Transverse colon (tissue), 4 donors: Measurements from ENCODE around the gene BACE2. TPM values are rescaled to one million over a fixed set of nuclear protein-coding genes. Genes with fewer than 3 reads are reported as not detected.
"Not testable (repeated sequence)": the region's sequence is repeated elsewhere in the genome, so short reads cannot be mapped to it uniquely, and the experiment has no call there.

Source experiments
- DNase-seq: peaks from one replicate; pipeline ENCODE4 v3.0.0-alpha.2; 2019
- H3K27ac ChIP-seq, 4 donors: fragments of 200-600 bp; sonication (generic); 2 replicates each; pipeline ENCODE4 v1.5.1; 2016 to 2018; ENCODE audit warnings: inconsistent platforms in 4 of 4
- H3K27me3 ChIP-seq: fragments of 200-600 bp; sonication (generic); 2 replicates; pipeline ENCODE4 v1.5.1; 2017; ENCODE audit warnings: inconsistent platforms
- H3K36me3 ChIP-seq, 4 donors: fragments of 200-600 bp; sonication (generic); 2 replicates each; pipeline ENCODE4 v1.5.1; 2017 to 2019; ENCODE audit warnings: inconsistent platforms in 4 of 4
- H3K4me1 ChIP-seq, 4 donors: fragments of 200-600 bp; sonication (generic); 2 replicates each; pipeline ENCODE4 v1.5.1; 2017 to 2020; ENCODE audit warnings: inconsistent platforms in 4 of 4
- H3K4me3 ChIP-seq, 4 donors: fragments of 200-600 bp; sonication (generic); 1 replicate in 1 of 4; 2 replicates in 3 of 4; pipeline versions ENCODE4 v1.5.1 to v1.6.1; 2017 to 2019; ENCODE audit warnings: inconsistent platforms in 4 of 4
- H3K9me3 ChIP-seq, 2 donors: fragments of 200-600 bp; sonication (generic); 2 replicates each; pipeline ENCODE4 v1.5.1; 2017 to 2019; ENCODE audit warnings: inconsistent platforms in 2 of 2
- CTCF ChIP-seq, 5 experiments: fragments of 200-600 bp in 3 of 5; fragments of 450-650 bp in 2 of 5; sonication (generic) in 3 of 5; IDR thresholded peaks; 1 replicate in 2 of 5; 2 replicates in 3 of 5; pipeline ENCODE4 v1.5.1; 2016 to 2017; ENCODE audit warnings: antibody characterized with exemption in 5 of 5, inconsistent platforms in 3 of 5, mild to moderate bottlenecking in 2 of 5, moderate library complexity in 1 of 5
- EP300 ChIP-seq: sonication (generic); formaldehyde crosslinking; IDR thresholded peaks from one replicate; pipeline ENCODE4 v1.6.1; 2017; ENCODE audit warnings: antibody characterized with exemption, low read depth
- POLR2A ChIP-seq: fragments of 450-650 bp; IDR thresholded peaks from one replicate; pipeline ENCODE4 v1.6.1; 2016; ENCODE audit warnings: antibody characterized with exemption, mild to moderate bottlenecking, moderate library complexity
- POLR2AphosphoS5 ChIP-seq, 3 donors: sonication (generic); formaldehyde crosslinking; IDR thresholded peaks; one replicate each; pipeline ENCODE4 v1.6.1; 2016; ENCODE audit warnings: antibody characterized with exemption in 3 of 3
- WGBS, 2 donors: methylation state at CpG; one replicate each; pipeline ENCODE4 v1.1.5; 2018; ENCODE audit warnings: low coverage in 1 of 2; 5-methylcytosine and 5-hydroxymethylcytosine counted together
- in situ Hi-C, 4 donors: fragments of 200-750 bp; cut with MboI; loops; one replicate each; pipeline versions ENCODE4 v1.15.0 to v1.15.1; 2017; ENCODE audit warnings: low sequenced_read_pairs in 3 of 4, low pct_ligation_motif_present in 1 of 4, low pct_unique_long_range_greater_than_20kb in 1 of 4
- intact Hi-C: fragments of 100-400 bp; cut with DNase I; formaldehyde crosslinking; loops from one replicate; pipeline ENCODE4 v1.15.1; 2023; ENCODE audit warnings: low total_unique reads
- total RNA-seq, 4 donors: library from RNA; depleted of rRNA; stranded (reverse); fragments of >200 nt; gene quantifications; one replicate each; pipeline ENCODE4 v1.1.0, GENCODE V29; 2016

Gene BACE2
- total RNA-seq, 4 donors from 2014 or later: 28.4 to 52.5 (median 43.9) TPM

DNA sequence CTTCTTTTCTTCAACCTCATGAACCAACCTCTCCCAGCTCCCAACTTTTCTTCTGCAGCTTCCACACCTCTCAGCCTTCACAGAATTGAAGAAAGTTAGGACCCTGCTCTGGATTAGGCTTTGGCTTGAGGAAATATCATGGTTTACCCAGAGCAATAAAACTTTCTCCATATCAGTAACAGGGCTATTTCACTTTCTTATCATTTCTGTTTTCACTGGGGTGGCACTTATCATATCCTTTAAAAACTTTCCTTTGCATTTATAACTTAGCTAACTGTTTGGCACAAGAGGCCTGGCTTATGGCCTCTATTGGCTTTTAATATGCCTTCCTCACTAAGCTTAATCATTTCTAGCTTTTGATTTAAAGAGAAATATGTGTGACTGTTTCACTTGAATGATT, 139.3 kb downstream of the BACE2 start:
- Histone ChIP-seq H3K27me3 (peaks cover 69% of the 10 kb centered on the region), H3K36me3 (no peaks in the 10 kb centered on the region), H3K27ac (no peak overlapping the region), H3K4me1 (no peaks in the 10 kb centered on the region), H3K9me3 (peaks cover 5 to 7% of the 10 kb centered on the region in 2 donors), H3K4me3 (no peak overlapping the region)
- no peak for DNase-seq
- TF ChIP-seq EP300 (no peak), POLR2AphosphoS5 (IDR thresholded peaks at IDR 0.05) (no peak), CTCF (IDR thresholded peaks at IDR 0.05) (no peak), POLR2A (no peak)
- in situ Hi-C loops: no loop called here
- intact Hi-C loops: no loop called here

DNA sequence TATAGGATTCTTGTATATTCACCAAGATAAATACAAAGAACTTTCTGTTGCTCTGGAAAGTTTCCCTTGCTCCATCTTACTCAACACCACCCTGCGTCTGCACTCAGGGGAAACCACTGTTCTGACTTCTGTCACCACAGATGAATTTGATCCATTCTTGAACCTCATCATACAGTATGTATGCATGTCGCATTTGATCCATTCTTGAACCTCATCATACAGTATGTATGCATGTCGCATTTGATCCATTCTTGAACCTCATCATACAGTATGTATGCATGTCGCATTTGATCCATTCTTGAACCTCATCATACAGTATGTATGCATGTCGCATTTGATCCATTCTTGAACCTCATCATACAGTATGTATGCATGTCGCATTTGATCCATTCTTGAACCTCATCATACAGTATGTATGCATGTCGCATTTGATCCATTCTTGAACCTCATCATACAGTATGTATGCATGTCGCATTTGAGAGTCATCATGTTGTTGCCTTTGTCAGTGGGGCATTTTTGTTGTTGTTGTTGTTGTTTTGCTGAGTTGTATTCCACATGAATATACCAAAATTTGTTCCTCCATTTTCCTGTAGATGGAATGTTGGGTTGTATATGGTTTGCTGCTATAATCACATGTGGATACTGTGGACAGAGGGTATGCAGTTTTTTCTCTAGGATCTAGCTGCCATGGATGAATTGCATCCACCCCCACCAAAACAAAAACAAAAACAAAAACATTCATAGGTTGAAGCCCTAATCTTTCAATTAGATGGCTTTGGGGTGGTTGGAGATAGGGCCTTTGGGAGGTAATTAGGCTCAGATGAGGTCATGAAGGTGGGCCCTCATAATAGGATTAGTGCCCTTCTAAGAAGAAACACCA, 145.6 kb downstream of the BACE2 start:
- peaks cover 75% of the 10 kb centered on the region for H3K27me3 ChIP-seq
- H3K27ac ChIP-seq, H3K36me3 ChIP-seq, in situ Hi-C loops, H3K4me3 ChIP-seq, intact Hi-C loops, H3K9me3 ChIP-seq, DNase-seq: not testable (repeated sequence)
- peaks cover 0 to 12% (median 11%) of the 10 kb centered on the region in 4 donors for H3K4me1 ChIP-seq
- WGBS, 2 donors: 76 to 79% methylated on average over 3 to 5 of the region's 8 CpGs

DNA sequence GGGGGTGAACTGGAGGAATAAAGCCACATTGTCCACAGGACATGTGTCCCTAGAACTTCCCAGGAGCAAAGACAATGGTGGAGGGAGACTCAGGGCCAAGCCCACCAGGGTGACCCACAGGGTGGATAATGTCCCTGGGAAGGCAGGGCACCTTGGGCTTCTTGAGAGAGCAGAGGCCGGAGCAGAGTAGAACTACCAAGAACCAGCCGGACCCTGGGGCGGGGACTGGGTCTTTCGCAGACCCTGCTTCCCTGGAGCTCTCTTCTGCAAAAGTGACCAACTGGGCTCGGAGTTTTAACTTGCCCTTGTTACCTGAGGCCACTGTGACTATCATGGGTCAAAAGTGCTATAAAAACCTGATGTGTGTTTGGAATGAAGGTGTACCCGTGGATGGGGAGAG, 147.8 kb downstream of the BACE2 start:
- intact Hi-C loops: no loop called here
- H3K9me3 ChIP-seq: no peaks in the 10 kb centered on the region
- no peak overlapping the region for H3K4me3 ChIP-seq
- no peak for DNase-seq
- 80% methylated on average over 6 of the region's 6 CpGs; no CpG with 5 or more reads in 1 of the 2 donors for WGBS, 2 donors
- peaks cover 0 to 16% (median 14%) of the 10 kb centered on the region in 4 donors for H3K4me1 ChIP-seq
- no peak overlapping the region for H3K27ac ChIP-seq
- in situ Hi-C loops: no loop called here
- no peak for TF ChIP-seq POLR2AphosphoS5 (IDR thresholded peaks at IDR 0.05)
- TF ChIP-seq CTCF (IDR thresholded peaks at IDR 0.05): no peak
- TF ChIP-seq EP300: no peak
- TF ChIP-seq POLR2A: no peak
- no peaks in the 10 kb centered on the region for H3K36me3 ChIP-seq
- peaks cover 53% of the 10 kb centered on the region for H3K27me3 ChIP-seq

DNA sequence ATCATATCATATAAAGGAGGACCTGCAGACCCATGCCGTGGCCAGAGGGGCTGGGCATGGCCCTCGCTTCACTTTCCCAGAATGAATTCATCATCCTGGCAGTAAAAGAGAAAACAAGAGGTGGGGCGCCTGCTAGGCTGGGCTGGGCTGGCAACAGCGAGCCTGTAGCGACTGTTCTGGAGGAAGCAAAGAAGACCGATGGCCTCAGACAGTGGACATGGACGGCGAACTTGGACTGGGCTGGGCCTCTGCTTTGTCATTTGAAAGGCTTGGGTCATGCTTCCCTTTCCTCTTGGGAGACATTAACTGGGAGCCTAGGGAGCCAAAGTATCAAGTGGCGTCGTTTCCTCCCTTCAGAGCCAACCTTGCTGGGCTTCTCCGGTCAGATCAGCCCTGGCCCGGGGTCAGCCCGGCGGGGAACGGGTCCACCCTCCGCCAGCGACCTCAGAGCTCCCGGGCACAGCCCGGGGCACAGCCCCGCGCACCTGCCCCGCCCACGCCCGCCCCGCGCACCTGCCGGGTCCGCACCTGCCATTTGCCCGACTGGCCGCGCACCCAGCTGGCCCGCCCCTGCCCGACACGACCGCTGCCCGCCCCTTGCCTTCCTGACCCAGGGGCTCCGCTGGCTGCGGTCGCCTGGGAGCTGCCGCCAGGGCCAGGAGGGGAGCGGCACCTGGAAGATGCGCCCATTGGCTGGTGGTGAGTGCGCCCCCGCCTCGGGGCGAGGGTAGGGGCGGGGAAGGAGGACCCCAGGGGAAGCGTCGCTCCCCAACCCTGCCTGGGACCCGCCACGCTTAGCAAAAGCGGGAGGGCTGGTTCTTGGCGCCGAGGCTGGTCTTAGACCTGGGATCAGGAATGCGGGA, 148.5 kb downstream of the BACE2 start, which contains the start of gene FAM3B:
Gene FAM3B (plus strand): TSS at position 602 of the 863 bp plus-strand sequence. CDS start 79 bp downstream, at position 681.
- H3K27me3 ChIP-seq: peaks cover 47% of the 10 kb centered on the region
- no peak within 1 kb of the TSS for H3K27ac ChIP-seq
- WGBS, 2 donors: 9% methylated on average over 30 of the region's 55 CpGs; no CpG with 5 or more reads in 1 of the 2 donors
- intact Hi-C loops: no loop called here
- peaks cover 0 to 16% (median 14%) of the 10 kb centered on the region in 4 donors for H3K4me1 ChIP-seq
- DNase-seq: peak; percentile 47
- H3K36me3 ChIP-seq: no peaks in the 10 kb centered on the region
- no peaks in the 10 kb centered on the region for H3K9me3 ChIP-seq
- peak within 1 kb of the TSS in 3 of 4 donors; percentile 17 to 40 (median 21) for H3K4me3 ChIP-seq
- in situ Hi-C loops: no loop called here
- TF ChIP-seq EP300: no peak
- TF ChIP-seq CTCF (IDR thresholded peaks at IDR 0.05): no peak
- no peak for TF ChIP-seq POLR2A
- no peak for TF ChIP-seq POLR2AphosphoS5 (IDR thresholded peaks at IDR 0.05)
